GM23248 (cell line): ENCODE measurements around the gene HOXB3. TPM values are rescaled to one million over a fixed set of nuclear protein-coding genes. Genes with fewer than 3 reads are reported as not detected.

Source experiments
- DNase-seq: peaks from one replicate; pipeline ENCODE4 v3.0.0-alpha.2; 2015
- H2AFZ ChIP-seq: fragments of 200-600 bp; sonication (generic); 2 replicates; pipeline ENCODE4 v1.6.1; 2016; ENCODE audit warnings: antibody characterized with exemption
- H3F3A ChIP-seq: fragments of 200-600 bp; sonication (generic); 2 replicates; pipeline ENCODE4 v1.6.1; 2016; ENCODE audit warnings: mild to moderate bottlenecking, antibody characterized with exemption, mixed run types; ENCODE audit not compliant: insufficient read depth
- H3K27ac ChIP-seq: fragments of 200-600 bp; sonication (generic); 2 replicates; pipeline ENCODE4 v1.5.1; 2016; ENCODE audit warnings: mild to moderate bottlenecking
- H3K27me3 ChIP-seq: fragments of 200-600 bp; sonication (generic); replicated peaks from 2 replicates; pipeline ENCODE4 v1.6.1; 2016; ENCODE audit warnings: mild to moderate bottlenecking; ENCODE audit not compliant: insufficient read depth
- H3K36me3 ChIP-seq: fragments of 200-600 bp; sonication (generic); 2 replicates; pipeline ENCODE4 v1.6.1; 2016; ENCODE audit warnings: low read depth, mild to moderate bottlenecking
- H3K4me1 ChIP-seq: fragments of 200-600 bp; sonication (generic); 2 replicates; pipeline ENCODE4 v1.6.1; 2016; ENCODE audit warnings: mild to moderate bottlenecking; ENCODE audit not compliant: insufficient read depth
- H3K4me2 ChIP-seq: fragments of 200-600 bp; sonication (generic); one replicate; pipeline ENCODE4 v1.6.1; 2016; ENCODE audit warnings: mild to moderate bottlenecking; ENCODE audit not compliant: unreplicated experiment
- H3K4me3 ChIP-seq: fragments of 200-600 bp; sonication (generic); 2 replicates; pipeline ENCODE4 v1.5.1; 2016; ENCODE audit warnings: mild to moderate bottlenecking
- H3K79me2 ChIP-seq: fragments of 200-600 bp; sonication (generic); 2 replicates; pipeline ENCODE4 v1.6.1; 2016; ENCODE audit warnings: mild to moderate bottlenecking; ENCODE audit not compliant: insufficient read depth
- H3K9ac ChIP-seq: fragments of 200-600 bp; sonication (generic); 2 replicates; pipeline ENCODE4 v1.6.1; 2016; ENCODE audit warnings: mild to moderate bottlenecking
- H3K9me2 ChIP-seq: fragments of 200-600 bp; sonication (generic); 2 replicates; pipeline ENCODE4 v1.6.1; 2016; ENCODE audit warnings: mixed run types, mild to moderate bottlenecking, moderate library complexity; ENCODE audit not compliant: insufficient read depth
- H3K9me3 ChIP-seq: fragments of 200-600 bp; sonication (generic); one replicate; pipeline ENCODE4 v1.6.1; 2017; ENCODE audit warnings: low read depth
- H4K20me1 ChIP-seq: fragments of 200-600 bp; sonication (generic); 2 replicates; pipeline ENCODE4 v1.6.0; 2016; ENCODE audit not compliant: insufficient read depth
- EZH2 ChIP-seq: fragments of 200-600 bp; sonication (generic); IDR thresholded peaks from 2 replicates; pipeline ENCODE4 v1.6.1; 2018; ENCODE audit warnings: antibody characterized with exemption, mild to moderate bottlenecking; ENCODE audit not compliant: insufficient read depth, poor library complexity, severe bottlenecking
- EZH2phosphoT487 ChIP-seq: fragments of 200-600 bp; sonication (generic); IDR thresholded peaks from 2 replicates; pipeline ENCODE4 v1.6.1; 2018; ENCODE audit warnings: antibody characterized with exemption, moderate library complexity, mild to moderate bottlenecking, low read depth; ENCODE audit not compliant: insufficient read depth
- WGBS, 2 experiments: methylation state at CpG; one replicate each; pipeline ENCODE4 v1.1.6; 2015 to 2017; ENCODE audit warnings: low lambda C conversion rate in 2 of 2, low coverage in 1 of 2; ENCODE audit errors: missing lambda C conversion rate in 2 of 2; 5-methylcytosine and 5-hydroxymethylcytosine counted together
- in situ Hi-C: fragments of 300-500 bp; cut with MboI; formaldehyde crosslinking; loops from 2 replicates; pipeline ENCODE4 v1.15.0; 2020
- polyA plus RNA-seq: library from polyadenylated mRNA; unstranded; fragments of >200 nt; fragmentation: Nextera tagmentation; extraction: Ambion mirVana; gene quantifications from 2 replicates; pipeline ENCODE4 v1.2.1, GENCODE V29; 2016
- total RNA-seq: library from RNA; depleted of rRNA; stranded (reverse); fragments of >200 nt; shearing (Covaris generic); gene quantifications from 2 replicates; pipeline ENCODE4 v1.2.3, GENCODE V29; 2014

HOXB3 gene
- total and polyA plus RNA-seq, 2 experiments from 2014 or later, result 1.9 to 2.4 TPM

GRCh38 chr17:48576479-48577309, 13.3 kb downstream of the HOXB3 start:
- Histone ChIP-seq H3F3A (peaks cover 5% of the 10 kb centered on the region; the same call in 1 of the 2 replicates), H3K36me3 (no peaks in the 10 kb centered on the region), H3K9me2 (no peaks in the 10 kb centered on the region), H3K27me3 (no peaks in the 10 kb centered on the region), H3K9ac (peak overlapping the region; percentile 79), H3K27ac (peak overlapping the region; percentile 61), H3K9me3 (no peaks in the 10 kb centered on the region), H4K20me1 (no peaks in the 10 kb centered on the region), H3K4me2 (peak overlapping the region; percentile 99), H3K79me2 (peaks cover 66% of the 10 kb centered on the region), H2AFZ (peak overlapping the region; percentile 85), H3K4me3 (peak overlapping the region; percentile 83), H3K4me1 (peaks cover 17% of the 10 kb centered on the region; the same call in 1 of the 2 replicates)
- WGBS, 2 experiments, result 47% methylated on average over 38 to 43 of the region's 43 CpGs
- no peak for TF ChIP-seq EZH2phosphoT487
- TF ChIP-seq EZH2, result no peak
- in situ Hi-C loops, result no loop called here
- DNase-seq, result peak; percentile 68

- Histone ChIP-seq H3K9me3 (no peaks in the 10 kb centered on the region), H3K36me3 (no peaks in the 10 kb centered on the region), H3K4me1 (peaks cover 25% of the 10 kb centered on the region), H2AFZ (no peak overlapping the region), H4K20me1 (no peaks in the 10 kb centered on the region), H3K4me2 (no peak overlapping the region), H3K9me2 (no peaks in the 10 kb centered on the region), H3F3A (peaks cover 5% of the 10 kb centered on the region; the same call in 1 of the 2 replicates), H3K4me3 (0 out of 2 replicates have a peak overlapping the region, but pooled peaks have one; percentile 83), H3K27ac (peak overlapping the region; percentile 61), H3K27me3 (no peaks in the 10 kb centered on the region), H3K9ac (peak overlapping the region; percentile 79; the same call in 1 of the 2 replicates), H3K79me2 (peaks cover 64% of the 10 kb centered on the region)
- 80 to 85% methylated on average over 21 to 22 of the region's 22 CpGs for WGBS, 2 experiments
- no peak for DNase-seq
- TF ChIP-seq EZH2 (no peak), EZH2phosphoT487 (no peak)
- in situ Hi-C loops, result no loop called here
These were observed 14.2 kb downstream of the HOXB3 start for GRCh38 chr17:48575673-48576478.

- no peaks in the 10 kb centered on the region for H3K9me3 ChIP-seq
- TF ChIP-seq EZH2phosphoT487, result no peak
- no peak for TF ChIP-seq EZH2
- peaks cover 32% of the 10 kb centered on the region for H3K4me1 ChIP-seq
- in situ Hi-C loops, result no loop called here
- 0 out of 2 replicates have a peak overlapping the region, but pooled peaks have one; percentile 17 for H3K9ac ChIP-seq
- DNase-seq, result no peak
- no peaks in the 10 kb centered on the region for H3K36me3 ChIP-seq
- peaks cover 64% of the 10 kb centered on the region for H3K79me2 ChIP-seq
- H3K9me2 ChIP-seq, result no peaks in the 10 kb centered on the region
- no peak overlapping the region for H3K4me2 ChIP-seq
- H3K4me3 ChIP-seq, result no peak overlapping the region
- H3K27me3 ChIP-seq, result no peaks in the 10 kb centered on the region
- no peak overlapping the region for H2AFZ ChIP-seq
- no peak overlapping the region for H3K27ac ChIP-seq
- WGBS, 2 experiments, result 82 to 84% methylated on average over 7 of the region's 7 CpGs
- H4K20me1 ChIP-seq, result no peaks in the 10 kb centered on the region
- peaks cover 5% of the 10 kb centered on the region; the same call in 1 of the 2 replicates for H3F3A ChIP-seq
These were observed 14.9 kb downstream of the HOXB3 start for GRCh38 chr17:48575066-48575582.

GRCh38 chr17:48574505-48575065, 15.5 kb downstream of the HOXB3 start:
- H3K4me2 ChIP-seq, result no peak overlapping the region
- H3F3A ChIP-seq, result peaks cover 5% of the 10 kb centered on the region; the same call in 1 of the 2 replicates
- no peaks in the 10 kb centered on the region for H3K27me3 ChIP-seq
- TF ChIP-seq EZH2 (no peak), EZH2phosphoT487 (no peak)
- peaks cover 36% of the 10 kb centered on the region for H3K4me1 ChIP-seq
- no peaks in the 10 kb centered on the region for H4K20me1 ChIP-seq
- no peak overlapping the region for H2AFZ ChIP-seq
- peaks cover 64% of the 10 kb centered on the region for H3K79me2 ChIP-seq
- H3K4me3 ChIP-seq, result no peak overlapping the region
- DNase-seq, result no peak
- H3K9ac ChIP-seq, result no peak overlapping the region
- no peak overlapping the region for H3K27ac ChIP-seq
- H3K9me3 ChIP-seq, result no peaks in the 10 kb centered on the region
- 82 to 85% methylated on average over 8 of the region's 8 CpGs for WGBS, 2 experiments
- in situ Hi-C loops, result no loop called here
- no peaks in the 10 kb centered on the region for H3K9me2 ChIP-seq
- no peaks in the 10 kb centered on the region for H3K36me3 ChIP-seq
